SK-N-MC (cell line): ENCODE data around the gene CCR6.

Source experiments
- EZH2 ChIP-seq: fragments of 200-600 bp; sonication (generic); IDR thresholded peaks from one replicate; pipeline ENCODE4 v1.6.1; 2017; ENCODE audit warnings: antibody characterized with exemption
- FOXP2 ChIP-seq: optimal IDR thresholded peaks from 2 replicates; pipeline ENCODE3; 2011; ENCODE audit warnings: mild to moderate bottlenecking, moderate library complexity; ENCODE audit not compliant: insufficient read depth; ENCODE audit errors: extremely low read length, control extremely low read depth
- POLR2AphosphoS5 ChIP-seq: IDR thresholded peaks from 2 replicates; pipeline ENCODE4 v1.6.1; 2012; ENCODE audit warnings: mild to moderate bottlenecking, low read depth, low read length, borderline replicate concordance

- TF ChIP-seq POLR2AphosphoS5 (no peak), EZH2 (no peak), FOXP2 (no peak)
Observed at GRCh38 chr6:167113047-167113754, 9.7 kb upstream of the CCR6 start.
